HG02678 (cell line): ENCODE results near the gene GAB1.

ENCODE experiments used
- ATAC-seq: cut with Tn5 transposase; IDR thresholded peaks from one replicate; pipeline ENCODE4 v1.9.1; 2021; ENCODE audit warnings: mild to moderate bottlenecking, moderate library complexity; ENCODE audit not compliant: unreplicated experiment

The GAB1 gene

DNA sequence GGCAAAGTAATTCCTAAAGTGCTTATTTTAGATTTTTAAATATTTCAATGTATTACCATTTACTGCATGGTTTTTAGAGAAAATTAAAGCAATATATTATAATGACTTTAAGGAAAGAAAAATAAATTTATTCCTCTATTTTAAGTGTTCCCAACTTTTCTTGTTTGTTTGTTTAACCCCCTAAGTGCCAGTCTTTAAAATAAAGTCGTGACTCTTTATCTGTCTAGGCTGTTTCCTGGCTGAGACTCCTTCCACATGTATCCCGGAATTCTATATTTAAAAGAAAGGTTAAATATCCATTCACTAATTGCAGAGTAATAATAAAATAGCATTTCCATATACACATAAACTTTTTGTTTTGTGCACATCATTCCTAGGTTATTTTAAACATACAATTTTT, 71.2 kb downstream of the GAB1 start:
- ATAC-seq, result no peak

DNA sequence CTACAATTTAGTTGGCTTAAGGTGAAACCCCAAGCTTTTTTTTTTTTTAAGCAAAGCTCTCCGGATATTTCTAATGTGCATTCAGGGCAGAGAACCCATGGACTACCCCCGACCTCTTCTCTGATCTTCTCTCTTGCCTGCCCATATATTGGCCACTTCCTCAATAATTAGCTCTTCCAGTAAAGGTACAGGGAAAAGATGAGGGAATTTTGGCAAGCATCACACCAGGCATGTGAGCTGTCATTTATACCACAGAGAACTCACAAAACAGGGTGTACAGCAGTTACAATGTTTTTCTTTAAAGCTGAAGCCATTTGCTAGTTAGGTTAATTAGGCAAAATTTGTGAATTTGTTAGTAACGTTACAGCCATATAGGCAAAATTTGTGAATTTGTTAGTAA, 73.3 kb downstream of the GAB1 start:
- ATAC-seq, result no peak

DNA sequence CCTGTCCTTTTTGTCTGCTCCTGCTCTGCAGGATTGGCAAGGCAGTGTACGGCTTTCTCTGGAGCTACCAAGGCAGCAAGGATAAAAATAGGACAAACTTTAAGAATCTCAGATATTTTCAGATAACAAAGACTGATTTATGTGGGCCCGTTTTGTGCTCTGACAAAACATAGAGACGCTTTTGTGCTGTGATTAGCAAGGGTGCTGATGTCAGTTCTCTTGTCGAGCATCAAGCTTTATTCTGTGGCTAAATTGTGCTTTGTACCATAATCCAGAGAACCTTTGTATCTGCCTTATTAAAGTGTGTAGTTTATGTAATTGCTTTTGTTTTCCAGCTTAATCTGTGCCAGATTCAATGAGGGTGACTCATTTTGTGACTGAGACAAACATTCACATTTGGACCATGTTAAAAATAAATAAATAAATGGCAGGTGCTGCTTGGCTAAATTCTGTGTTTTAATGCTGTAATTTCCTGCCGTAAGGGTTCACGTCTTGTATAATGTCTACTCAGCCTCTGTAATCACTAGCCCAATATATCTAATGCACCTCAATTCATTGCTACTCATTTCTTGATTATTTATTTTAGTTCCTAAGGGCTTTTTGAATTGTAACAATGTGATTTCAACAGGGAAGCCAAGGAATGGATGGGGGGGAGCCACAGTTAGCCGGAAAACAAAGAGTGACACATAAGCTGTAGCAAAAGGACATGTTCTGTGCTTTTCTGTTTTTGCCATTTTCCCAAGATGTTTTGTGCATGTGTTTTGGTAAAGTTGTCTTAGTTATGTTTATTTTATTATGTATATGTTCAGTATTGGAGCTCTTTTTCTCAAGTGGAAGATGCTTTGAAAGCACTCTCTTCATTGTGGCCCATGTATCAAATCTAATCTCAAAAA, 75.1 kb downstream of the GAB1 start:
- ATAC-seq, result no peak

DNA sequence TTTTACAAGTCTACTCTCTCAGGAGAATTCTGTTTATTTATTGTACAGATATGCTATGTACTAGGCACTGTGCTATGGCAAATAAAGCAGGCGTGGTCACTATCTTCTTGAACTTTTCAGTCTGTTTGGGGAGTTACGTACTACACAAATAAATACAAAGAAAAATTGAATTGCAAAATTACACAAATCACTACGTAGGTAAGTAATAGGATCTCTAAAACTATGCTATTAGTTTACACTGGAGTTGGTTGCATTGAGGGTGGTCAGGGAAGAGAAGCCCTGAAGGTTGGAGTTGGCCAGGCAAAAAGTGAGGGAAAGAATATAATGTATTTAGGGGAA, 75.7 kb downstream of the GAB1 start:
- ATAC-seq, result no peak

DNA sequence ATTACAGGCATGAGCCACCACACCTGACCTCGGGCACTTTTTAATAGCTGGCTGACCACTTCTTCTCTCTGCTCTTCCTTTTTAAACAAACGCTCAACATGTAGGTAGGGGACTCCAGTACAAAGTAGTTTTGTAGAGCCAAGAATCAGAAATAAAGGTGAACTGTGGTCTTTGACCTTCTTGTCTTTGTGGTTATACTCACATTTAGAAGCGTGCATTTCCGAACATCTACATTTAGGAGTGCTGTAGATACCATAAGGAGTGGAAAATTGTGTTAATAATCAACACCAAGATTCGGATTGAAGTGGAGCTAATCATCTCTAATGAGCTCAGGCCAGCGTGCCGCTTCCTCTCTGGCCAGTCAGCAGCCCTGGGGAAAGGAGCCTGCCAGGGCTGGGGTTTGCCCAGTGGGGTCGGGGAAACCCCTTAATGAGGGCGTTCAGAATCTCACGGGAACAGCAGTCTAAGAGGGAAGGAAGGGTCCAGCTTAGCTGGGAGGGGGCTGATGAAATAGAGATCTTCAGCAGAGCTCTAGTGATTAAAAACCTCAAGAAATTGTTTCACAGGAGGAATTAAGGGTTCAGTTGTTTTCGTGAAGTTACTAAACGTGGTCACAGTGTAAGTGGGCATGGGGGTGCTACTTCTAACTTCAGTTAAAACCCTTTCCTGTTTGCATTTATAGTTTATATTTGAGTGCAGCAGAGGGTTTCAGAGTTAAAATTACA, 81.2 kb downstream of the GAB1 start:
- ATAC-seq, result peak; percentile 86

DNA sequence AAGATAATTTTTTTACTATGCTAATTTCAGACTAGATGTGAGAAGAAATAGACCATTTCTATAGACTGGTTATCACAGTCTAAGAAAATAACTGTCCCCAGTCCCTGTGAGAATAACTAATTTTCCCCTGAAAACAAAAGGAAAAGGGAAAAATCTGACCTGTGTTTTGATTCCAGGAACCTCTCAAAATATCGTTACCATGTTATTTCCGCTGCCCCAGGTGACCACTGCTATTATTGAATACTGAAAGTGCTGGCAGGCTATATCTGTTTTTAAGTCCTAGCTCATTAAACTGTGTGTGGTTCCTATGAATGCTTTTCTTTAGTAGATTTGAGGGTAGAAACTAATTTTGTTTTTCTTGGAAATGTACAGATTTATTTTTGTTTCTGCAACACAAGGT, 83.6 kb downstream of the GAB1 start:
- ATAC-seq, result peak; percentile 29

DNA sequence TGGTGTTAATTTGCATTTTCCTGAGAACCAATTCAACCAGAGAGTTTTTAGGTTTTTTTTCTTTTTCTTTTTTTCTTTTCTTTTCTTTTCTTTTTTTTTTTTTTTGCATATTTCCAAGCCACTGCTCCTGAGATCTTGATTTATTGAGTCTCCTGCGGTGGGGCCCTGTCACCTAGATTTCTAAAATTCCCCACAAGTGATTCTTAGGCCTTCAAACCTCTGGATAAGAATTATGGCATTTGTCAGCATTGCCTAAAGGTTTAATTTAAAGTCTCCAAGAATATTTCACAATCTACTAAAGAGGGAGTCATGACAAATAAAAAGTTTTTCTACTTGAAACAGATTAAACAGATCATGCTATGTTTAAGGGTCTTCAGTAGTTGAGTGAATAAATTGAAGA, 84.9 kb downstream of the GAB1 start:
- no peak for ATAC-seq

DNA sequence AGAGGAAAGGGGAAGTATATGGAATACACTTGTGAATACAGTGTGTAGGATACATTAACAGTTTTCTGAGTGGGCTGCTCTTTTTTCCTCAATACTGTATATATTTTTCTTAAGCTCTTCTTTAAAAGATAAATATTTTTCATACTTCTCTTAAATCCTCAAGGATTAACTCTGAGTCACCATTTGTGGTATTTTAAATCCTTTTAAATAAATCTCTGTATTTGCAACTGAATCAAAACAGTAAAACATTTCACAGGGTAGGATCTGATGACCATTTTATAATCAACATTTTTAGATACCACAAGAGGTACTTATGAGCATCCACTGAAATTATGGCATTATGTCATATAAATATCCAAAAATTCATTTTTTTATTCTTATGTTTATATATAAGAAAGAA, 87.6 kb downstream of the GAB1 start:
- no peak for ATAC-seq

DNA sequence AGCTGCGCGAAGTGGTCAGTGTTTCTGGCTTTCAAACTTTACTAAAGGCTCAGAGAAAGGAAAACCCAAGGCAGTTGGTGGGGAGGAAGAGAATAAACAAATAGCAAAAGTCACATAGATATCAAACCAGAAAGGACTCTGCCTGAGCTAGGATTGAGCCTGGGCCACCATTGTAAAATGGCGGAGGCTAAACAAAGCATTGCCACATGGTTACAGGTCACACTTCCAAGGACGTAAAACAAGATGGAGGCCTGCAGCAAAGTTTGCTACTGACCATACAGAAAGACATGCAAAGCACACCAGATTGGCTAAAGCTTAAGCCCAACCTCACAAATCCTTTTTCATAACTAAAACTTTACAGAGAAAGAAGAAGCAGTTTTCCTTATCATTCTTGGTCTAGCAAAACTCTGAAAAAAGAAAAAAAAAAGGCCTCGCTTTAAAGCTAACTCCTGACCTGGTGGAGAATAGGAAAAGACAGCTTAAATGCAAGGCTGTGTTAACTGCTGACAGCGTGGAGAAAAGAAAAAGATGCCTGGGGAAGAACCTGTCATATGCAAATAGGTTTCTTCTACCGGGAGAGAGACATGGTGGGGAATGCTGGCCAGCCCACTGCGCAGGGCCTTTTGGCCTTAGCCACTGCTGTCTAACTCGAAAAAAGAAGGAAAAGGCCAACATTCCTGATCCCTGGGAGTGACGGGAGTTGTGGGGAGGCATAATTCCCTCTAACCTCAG, 95.0 kb downstream of the GAB1 start:
- no peak for ATAC-seq

DNA sequence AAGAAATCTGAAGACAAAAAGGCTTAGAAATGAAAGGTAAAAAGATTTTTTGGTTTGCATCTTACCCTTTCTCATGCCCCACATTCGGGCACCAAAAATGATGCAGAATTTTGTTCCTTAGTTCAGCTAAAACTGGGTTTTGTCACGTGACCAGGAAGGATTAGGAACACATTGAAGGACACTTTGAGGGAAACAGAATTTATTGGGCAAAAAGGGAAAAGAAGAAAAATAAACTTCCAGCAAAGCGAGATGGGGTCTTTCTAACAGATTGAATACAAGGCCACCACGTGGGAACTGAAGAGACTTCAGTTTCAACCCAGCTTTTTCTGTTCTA, 95.5 kb downstream of the GAB1 start:
- ATAC-seq, result no peak

DNA sequence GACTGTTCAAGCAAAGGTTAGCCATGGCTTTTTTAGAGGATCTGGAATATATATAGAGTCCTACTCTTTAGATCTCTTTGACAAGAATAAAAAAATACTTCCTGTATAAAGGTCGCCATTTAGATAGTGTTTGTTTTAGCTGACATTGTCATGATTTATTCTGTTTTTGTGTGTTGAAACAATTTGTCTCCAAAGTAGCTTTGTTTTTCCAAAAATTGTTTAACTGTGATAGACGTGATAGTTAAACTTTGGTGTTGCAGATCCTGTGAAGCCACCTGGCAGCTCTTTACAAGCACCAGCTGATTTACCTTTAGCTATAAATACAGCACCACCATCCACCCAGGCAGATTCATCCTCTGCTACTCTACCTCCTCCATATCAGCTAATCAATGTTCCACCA, 96.6 kb downstream of the GAB1 start:
- ATAC-seq, result no peak

DNA sequence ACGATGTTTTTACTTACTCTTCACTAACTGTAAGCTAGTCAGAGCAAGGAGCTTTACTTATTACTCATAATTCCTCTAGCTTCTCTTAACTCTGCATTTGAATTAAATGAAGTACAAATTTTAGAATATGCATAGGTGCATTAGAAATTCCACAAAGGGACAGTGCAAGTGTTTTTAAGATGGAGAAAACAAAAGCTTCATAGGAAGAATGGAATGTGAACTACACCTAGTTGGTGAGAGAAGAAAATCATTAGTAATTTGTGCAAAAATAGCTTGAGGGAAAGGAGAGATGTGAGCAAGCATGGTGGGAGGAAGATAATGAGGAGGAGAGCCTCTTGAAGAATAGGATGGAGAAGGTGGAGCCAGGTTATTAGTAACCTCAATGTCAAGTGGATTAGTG, 99.3 kb downstream of the GAB1 start:
- ATAC-seq, result no peak

DNA sequence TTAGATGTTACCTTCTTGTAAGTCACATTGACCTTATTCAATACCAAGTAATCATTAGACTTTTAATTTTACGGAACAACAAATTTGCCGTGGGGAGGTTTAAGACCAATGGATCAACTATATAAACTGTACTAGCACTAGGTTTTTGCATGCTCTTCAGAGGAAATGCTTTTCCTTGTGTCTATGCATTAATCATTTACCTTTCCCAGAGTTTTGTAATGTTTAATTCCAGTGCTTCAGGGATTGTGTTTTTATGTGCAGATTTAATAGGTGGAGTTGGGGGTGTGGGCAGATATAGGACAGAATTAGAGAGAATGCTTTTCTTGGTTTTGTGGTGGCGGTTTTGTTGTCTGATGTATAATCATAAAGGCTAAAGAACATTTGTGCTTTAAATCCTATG, 100.8 kb downstream of the GAB1 start:
- no peak for ATAC-seq

DNA sequence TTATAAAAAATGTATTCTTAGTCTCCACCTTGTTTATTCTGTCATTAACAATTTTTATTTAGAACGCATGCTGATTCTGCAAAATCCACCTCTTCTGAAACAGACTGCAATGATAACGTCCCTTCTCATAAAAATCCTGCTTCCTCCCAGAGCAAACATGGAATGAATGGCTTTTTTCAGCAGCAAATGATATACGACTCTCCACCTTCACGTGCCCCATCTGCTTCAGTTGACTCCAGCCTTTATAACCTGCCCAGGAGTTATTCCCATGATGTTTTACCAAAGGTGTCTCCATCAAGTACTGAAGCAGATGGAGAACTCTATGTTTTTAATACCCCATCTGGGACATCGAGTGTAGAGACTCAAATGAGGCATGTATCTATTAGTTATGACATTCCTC, 101.3 kb downstream of the GAB1 start:
- no peak for ATAC-seq

DNA sequence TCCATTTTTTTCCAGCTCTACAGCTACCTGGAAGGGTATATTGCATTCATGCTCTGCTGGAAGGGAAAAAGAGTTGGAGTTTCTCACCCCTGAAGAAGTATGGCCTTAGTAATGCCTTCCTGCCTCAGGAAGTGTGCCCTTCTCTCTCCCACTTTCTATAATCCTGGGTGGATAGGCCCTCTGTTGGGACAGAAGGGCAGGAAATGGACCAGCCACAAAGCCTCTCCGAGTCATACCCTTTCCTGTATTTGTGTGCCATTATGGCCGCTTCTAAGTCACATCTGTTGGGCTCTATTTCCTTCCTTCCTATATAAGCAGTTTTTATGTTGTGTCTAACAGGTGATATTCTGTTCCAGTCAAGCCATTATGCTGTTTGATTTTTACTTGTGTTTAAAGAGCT, 102.0 kb downstream of the GAB1 start:
- ATAC-seq, result no peak

DNA sequence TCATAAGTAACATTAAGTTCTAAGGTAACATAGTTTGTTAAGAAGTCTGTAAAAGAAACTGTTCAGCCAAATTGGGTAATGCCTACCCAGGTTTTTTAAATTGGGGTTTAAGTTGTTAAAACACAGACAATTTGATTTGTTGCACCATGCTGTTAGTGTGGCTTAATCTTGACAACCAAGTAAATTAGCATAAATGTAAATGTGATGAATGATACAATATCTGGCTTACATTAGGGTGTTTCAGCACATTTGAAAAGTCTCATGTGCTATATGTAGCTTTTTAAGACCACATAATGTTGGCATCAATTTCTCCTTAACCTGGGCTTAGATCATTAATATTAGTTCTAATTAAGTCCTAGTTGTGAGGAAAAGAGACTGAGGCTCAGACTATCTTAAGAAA, 104.4 kb downstream of the GAB1 start:
- no peak for ATAC-seq

DNA sequence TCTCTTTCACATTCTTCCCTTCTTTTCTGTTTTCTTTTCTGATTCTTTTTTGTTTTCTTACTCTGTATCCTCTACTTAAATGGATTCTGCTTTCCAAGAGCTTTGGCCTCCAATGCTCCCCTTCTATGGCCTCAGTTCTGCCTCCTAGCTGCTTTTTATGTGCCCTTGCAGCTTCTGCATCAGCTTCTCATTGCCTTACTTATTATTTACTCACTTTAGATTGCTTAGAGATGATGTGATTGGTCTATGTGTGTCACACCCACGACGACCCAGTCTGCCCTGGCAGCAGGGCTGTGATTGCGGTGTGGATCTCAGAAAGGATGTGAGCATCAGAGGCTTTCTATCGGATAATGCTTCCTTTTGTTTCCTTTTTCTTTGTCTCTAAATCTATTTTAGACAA, 105.0 kb downstream of the GAB1 start:
- ATAC-seq, result no peak

DNA sequence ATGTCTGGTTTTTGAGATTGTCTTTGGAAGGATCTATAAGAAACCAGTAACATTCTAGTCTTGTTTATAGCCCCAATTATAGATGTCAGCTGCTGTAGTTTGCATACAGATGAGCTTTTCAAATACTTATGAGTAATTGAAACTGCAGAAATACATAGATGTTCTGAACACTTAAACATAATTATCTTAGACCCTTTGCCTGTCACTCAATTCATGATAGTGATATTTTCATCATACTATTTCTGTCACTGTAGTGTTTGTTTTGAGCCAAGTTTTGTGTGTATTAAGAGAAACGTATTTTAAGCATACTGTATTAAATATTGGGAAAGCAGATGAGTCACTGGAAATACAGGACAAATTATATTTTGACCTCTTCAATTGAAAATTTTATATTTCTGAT, 107.1 kb downstream of the GAB1 start:
- no peak for ATAC-seq

DNA sequence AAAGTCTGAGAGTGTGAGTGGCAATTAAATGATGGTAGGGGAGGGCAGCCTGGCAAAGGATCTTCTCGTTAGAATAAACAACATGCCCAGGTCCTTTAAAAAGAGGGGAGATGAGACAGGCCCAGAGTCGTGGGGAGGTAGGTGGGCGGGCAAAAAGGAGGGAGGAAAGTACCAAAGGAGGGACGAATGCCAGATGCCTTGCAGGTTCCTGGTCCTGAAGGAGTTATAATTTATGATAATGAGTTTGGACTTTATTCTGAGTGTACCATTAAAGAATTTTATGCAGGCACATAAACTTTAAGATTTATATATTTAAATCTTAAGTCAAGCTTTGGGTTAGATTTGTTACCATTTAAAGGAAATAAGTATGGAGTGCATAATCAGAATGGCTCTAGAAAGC, 114.5 kb downstream of the GAB1 start:
- no peak for ATAC-seq

DNA sequence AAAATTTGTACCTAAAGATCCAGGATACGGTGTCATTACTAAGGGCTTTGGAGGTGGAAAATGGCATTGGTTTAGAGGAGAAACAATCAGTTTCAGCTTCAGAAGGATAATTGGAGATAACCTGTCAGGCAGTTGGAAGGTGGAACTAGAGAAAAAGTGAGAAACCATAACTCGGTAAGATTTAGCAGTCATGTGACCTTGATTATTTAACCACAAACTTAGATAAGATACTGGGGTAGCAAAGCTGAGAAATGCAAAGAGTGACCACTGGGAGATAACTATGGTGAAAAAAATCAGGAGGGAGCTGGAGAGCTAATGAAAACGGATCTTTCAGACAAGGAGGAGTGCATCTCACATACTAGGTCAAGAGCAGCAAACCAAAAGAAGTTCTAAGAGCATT, 118.5 kb downstream of the GAB1 start:
- ATAC-seq, result no peak

DNA sequence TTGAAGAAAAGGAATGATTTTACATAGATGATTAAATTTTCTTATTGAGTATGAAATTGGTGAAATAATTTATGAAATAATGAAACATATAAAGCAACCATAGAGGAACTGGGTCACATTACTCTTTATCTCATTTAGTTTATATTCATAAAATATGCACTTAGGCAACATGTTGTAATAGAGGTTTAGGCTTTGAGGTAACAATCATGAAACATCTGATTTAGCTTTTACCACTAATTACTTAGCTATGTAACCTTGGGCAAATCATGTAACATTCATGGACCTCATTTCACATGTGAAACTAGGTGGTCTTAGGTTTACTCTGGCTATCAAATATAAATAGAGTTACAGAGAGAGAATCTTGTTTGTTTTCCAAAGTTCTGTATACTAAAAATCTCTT, 122.3 kb downstream of the GAB1 start:
- ATAC-seq, result no peak
